Small intestine (tissue), 7 donors: ENCODE data around the gene HPN. TPM values are rescaled to one million over a fixed set of nuclear protein-coding genes. Genes with fewer than 3 reads are reported as not detected.
"Not testable (repeated sequence)": the region's sequence is repeated elsewhere in the genome, so short reads cannot be mapped to it uniquely, and the experiment has no call there.

Experiments used
- DNase-seq, 2 donors: peaks; one replicate each; pipeline versions ENCODE4 v3.0.0 to v3.0.0-alpha.2; 2013
- FAIRE-seq: peaks from 2 replicates; lab custom pipeline; 2012; peaks lifted over from hg19 to GRCh38; lab: Jason Lieb, UNC
- H3K27ac ChIP-seq, 3 donors: one replicate each; pipeline ENCODE4 v1.5.1; 2013; ENCODE audit warnings: low read length in 2 of 3, mild to moderate bottlenecking in 2 of 3, control low read depth in 1 of 3, inconsistent platforms in 1 of 3, low read depth in 1 of 3, moderate library complexity in 1 of 3
- H3K27me3 ChIP-seq, 3 donors: one replicate each; pipeline ENCODE4 v1.6.1; 2013; ENCODE audit warnings: low read length in 3 of 3, inconsistent platforms in 1 of 3; ENCODE audit not compliant: control insufficient read depth in 3 of 3, insufficient read depth in 3 of 3
- H3K36me3 ChIP-seq, 3 donors: one replicate each; pipeline ENCODE4 v1.6.1; 2013; ENCODE audit warnings: low read length in 3 of 3, inconsistent platforms in 1 of 3, low read depth in 1 of 3, mild to moderate bottlenecking in 1 of 3, moderate library complexity in 1 of 3; ENCODE audit not compliant: control insufficient read depth in 3 of 3, insufficient read depth in 2 of 3
- H3K4me1 ChIP-seq, 3 donors: one replicate each; pipeline ENCODE4 v1.6.1; 2013; ENCODE audit warnings: low read length in 2 of 3, inconsistent platforms in 1 of 3, low read depth in 1 of 3, mild to moderate bottlenecking in 1 of 3, moderate library complexity in 1 of 3; ENCODE audit not compliant: control insufficient read depth in 3 of 3, insufficient read depth in 2 of 3
- H3K4me3 ChIP-seq, 3 donors: one replicate each; pipeline ENCODE4 v1.5.1; 2013; ENCODE audit warnings: low read length in 3 of 3, control low read depth in 1 of 3, inconsistent platforms in 1 of 3, low read depth in 1 of 3, mild to moderate bottlenecking in 1 of 3, moderate library complexity in 1 of 3
- H3K9me3 ChIP-seq, 2 donors: one replicate each; pipeline ENCODE4 v1.6.1; 2013; ENCODE audit warnings: low read depth in 1 of 2, low read length in 1 of 2; ENCODE audit not compliant: control insufficient read depth in 2 of 2, insufficient read depth in 1 of 2
- WGBS, 3 donors: extraction: QIAGEN DNeasy Blood & Tissue Kit; methylation state at CpG; one replicate each; pipeline ENCODE4 v1.1.7; 2013; 5-methylcytosine and 5-hydroxymethylcytosine counted together
- polyA plus RNA-seq, 4 donors: library from polyadenylated mRNA; stranded (reverse) in 3 of 4; unstranded in 1 of 4; fragments of 200-250 nt in 3 of 4; fragments of 120-200 nt in 1 of 4; gene quantifications; one replicate each; pipeline versions ENCODE4 v1.2.1 to v1.2.3, GENCODE V29; 2013
- donor health status: healthy with polysubstance abuse.
- donor health status: control.
- donor health status: control.
- donor health status: Bipolar disorder and iron deficiency.
- donor health status: healthy.

HPN gene
- polyA plus RNA-seq, 4 donors: 1.8 to 481 TPM; not detected in 2

DNA sequence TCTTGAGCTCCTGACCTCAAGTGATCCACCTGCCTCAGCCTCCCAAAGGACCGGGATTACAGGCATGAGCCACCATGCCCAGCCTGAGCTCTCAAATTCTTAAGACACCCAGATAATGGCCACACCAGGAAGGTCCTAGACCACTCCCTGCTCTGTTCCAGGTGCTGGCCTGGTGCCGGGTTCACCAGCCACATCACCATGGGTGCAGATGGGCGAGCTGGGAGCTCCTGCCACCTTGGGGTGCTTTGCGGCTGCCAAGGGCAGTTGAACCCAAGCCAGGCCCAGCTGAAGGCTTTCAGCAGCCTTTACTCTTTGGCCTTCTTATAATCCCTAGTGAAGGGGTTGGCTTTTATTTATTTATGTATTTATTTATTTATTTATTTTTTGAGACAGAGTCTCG, 4.9 kb downstream of the HPN start:
- WGBS, 3 donors: 59 to 87% (median 67%) methylated on average over 5 of the region's 5 CpGs
- FAIRE-seq (no peak), DNase-seq (no peak)
- Histone ChIP-seq H3K36me3 (peaks cover 0 to 75% (median 0%) of the 10 kb centered on the region in 3 donors), H3K4me3 (no peak overlapping the region), H3K27ac (no peak overlapping the region), H3K27me3 (no peaks in the 10 kb centered on the region), H3K4me1 (peaks cover 0 to 26% (median 2%) of the 10 kb centered on the region in 3 donors), H3K9me3 (no peaks in the 10 kb centered on the region)

DNA sequence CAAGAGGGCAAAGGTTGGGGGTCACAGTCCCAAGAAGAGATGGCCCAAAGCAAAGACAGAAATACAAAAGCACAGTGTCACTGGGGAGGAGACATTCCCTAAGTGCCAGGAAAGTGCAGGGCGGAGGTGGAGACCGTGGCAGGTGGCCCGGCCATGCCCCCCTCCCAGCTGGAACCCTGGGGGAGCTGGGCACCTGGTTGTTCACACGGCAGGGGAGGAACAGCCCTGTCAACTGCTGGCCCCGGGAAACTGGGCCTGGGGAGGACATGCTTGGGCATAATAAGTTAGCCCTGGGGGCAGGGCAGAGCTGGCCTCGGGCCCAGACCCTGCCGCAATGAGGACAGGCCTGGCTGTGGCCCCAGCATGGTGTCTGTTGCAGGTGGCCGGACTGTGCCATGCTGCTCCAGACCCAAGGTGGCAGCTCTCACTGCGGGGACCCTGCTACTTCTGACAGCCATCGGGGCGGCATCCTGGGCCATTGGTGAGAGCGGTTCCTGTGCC, 7.4 kb downstream of the HPN start:
- H3K27me3 ChIP-seq: no peaks in the 10 kb centered on the region
- FAIRE-seq (no peak), DNase-seq (no peak)
- peaks cover 0 to 9% (median 0%) of the 10 kb centered on the region in 3 donors for H3K4me1 ChIP-seq
- no peaks in the 10 kb centered on the region for H3K9me3 ChIP-seq
- 28 to 61% (median 42%) methylated on average over 11 to 12 of the region's 12 CpGs for WGBS, 3 donors
- H3K27ac ChIP-seq: no peak overlapping the region
- peaks cover 0 to 77% (median 0%) of the 10 kb centered on the region in 3 donors for H3K36me3 ChIP-seq
- H3K4me3 ChIP-seq: no peak overlapping the region

DNA sequence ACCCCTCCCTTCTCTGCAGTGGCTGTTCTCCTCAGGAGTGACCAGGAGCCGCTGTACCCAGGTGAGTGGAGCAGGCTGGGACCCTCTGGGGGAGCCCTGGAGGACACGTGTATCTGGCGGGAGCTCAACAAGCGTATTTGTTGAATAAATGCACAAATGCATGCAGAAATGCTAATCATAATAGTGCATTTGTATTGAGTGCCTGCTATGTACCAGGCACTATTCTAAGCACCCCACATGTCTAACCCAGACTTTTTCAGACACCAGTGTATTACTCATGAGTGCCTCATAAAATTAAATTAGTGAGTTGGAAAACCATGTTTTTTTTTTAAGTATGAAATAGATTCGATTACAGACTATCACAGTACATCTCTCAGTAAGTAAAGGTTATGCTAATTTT, 7.9 kb downstream of the HPN start:
- H3K4me3 ChIP-seq: no peak overlapping the region
- WGBS, 3 donors: 67 to 78% (median 74%) methylated on average over 5 of the region's 5 CpGs

DNA sequence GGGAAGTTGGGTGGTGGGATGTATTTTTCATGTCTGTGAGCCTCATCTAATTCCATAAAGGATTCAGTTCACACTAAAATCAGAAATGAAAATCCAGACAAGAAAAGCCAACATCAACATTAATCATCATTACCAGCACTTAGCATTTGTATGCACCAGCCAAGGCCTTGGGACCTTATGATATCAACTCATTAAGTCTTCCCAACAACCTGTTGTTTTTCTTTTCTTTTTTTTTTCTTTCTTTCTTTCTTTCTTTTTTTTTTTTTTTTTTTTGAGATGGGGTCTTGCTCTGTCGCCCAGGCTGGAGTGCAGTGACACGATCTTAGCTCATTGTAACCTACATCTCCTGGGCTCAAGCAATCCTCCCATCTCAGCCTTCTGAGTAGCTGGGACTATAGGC, 9.1 kb downstream of the HPN start:
- H3K4me1 ChIP-seq, H3K9me3 ChIP-seq, FAIRE-seq, DNase-seq, H3K27ac ChIP-seq, H3K4me3 ChIP-seq, H3K27me3 ChIP-seq: not testable (repeated sequence)
- peaks cover 0 to 80% (median 0%) of the 10 kb centered on the region in 3 donors for H3K36me3 ChIP-seq
- WGBS, 3 donors: 94 to 98% (median 95%) methylated on average over 2 of the region's 2 CpGs

More for the DNA sequence above, 7.9 kb downstream of the HPN start:
- Histone ChIP-seq H3K9me3 (no peaks in the 10 kb centered on the region), H3K27ac (no peak overlapping the region), H3K36me3 (peaks cover 0 to 81% (median 0%) of the 10 kb centered on the region in 3 donors), H3K27me3 (no peaks in the 10 kb centered on the region), H3K4me1 (peaks cover 0 to 8% (median 0%) of the 10 kb centered on the region in 3 donors)
- no peak for DNase-seq
- FAIRE-seq: no peak

DNA sequence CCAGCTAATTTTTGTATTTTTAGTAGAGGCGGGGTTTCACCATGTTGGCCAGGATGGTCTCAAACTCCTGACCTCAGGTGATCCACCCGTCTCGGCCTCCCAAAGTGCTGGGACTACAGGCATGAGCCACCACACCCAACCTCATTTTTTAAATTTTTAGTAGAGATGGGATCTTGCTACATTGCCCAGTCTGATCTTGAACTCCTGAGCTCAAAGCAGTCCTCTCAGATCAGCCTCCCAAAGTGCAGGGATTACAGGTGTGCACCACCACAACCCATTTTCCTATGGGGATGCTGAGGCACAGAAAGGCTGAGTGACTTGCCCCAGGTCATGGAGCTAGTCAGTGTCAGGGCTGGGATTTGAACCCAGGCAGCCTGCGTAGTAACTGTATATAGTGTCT, 9.7 kb downstream of the HPN start:
- 90 to 95% (median 95%) methylated on average over 4 of the region's 4 CpGs for WGBS, 3 donors
- FAIRE-seq, H3K4me1 ChIP-seq, H3K27ac ChIP-seq, H3K4me3 ChIP-seq, H3K9me3 ChIP-seq, H3K27me3 ChIP-seq, DNase-seq: not testable (repeated sequence)
- H3K36me3 ChIP-seq: peaks cover 0 to 79% (median 0%) of the 10 kb centered on the region in 3 donors

DNA sequence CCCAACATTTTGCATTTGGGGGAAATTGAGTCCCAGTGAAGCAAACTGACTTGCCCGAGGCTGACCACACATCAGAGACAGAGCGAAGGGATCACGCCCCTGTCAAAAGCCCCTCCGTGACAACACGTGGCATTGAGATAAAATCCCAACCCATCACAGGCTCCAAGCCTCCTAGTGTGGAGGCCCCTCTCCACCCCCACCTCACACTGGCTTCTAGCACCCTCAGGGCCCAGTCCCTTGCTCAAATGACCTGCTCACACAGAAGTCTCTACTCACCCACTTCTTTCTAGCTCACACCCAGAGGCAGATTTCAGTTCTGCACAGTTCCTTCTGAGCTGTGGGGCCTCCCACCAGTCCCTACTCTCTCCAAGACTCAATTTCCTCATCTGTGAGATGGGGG, 10.3 kb downstream of the HPN start:
- H3K27ac ChIP-seq: no peak overlapping the region
- 90 to 93% (median 91%) methylated on average over 5 of the region's 5 CpGs for WGBS, 3 donors
- H3K4me1 ChIP-seq: no peaks in the 10 kb centered on the region
- H3K9me3 ChIP-seq: no peaks in the 10 kb centered on the region
- H3K4me3 ChIP-seq: no peak overlapping the region
- H3K27me3 ChIP-seq: peaks cover 0 to 3% (median 0%) of the 10 kb centered on the region in 3 donors
- FAIRE-seq: no peak
- peaks cover 0 to 80% (median 0%) of the 10 kb centered on the region in 3 donors for H3K36me3 ChIP-seq
- DNase-seq: no peak

DNA sequence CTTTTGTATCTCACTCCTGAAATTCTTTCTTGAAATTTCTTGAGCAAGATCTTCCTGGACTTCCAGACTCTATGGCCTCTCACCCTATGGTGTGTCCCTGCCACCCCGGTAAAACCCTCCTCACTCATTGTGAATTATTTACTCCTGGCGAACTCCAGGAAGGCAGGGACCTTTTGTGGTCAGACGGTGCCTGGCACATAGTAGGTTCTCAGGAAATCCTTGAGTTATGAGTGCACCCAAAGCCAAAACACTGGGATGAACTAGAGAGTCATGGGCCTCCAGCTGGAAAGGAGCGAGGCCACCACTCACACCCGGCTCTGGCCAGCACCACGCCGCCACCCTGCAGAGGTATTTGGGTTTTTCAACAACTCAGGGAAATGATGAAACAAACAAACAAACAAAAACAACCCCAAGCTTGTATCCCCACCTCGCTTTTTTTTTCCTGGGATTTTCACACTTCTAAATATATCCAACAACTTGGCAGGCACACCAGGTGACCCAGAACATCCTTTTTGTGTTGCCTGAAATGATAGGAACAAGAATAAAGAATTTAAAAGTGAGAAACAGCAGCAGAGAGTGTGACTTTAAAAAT, 11.2 kb downstream of the HPN start:
- 71 to 74% (median 72%) methylated on average over 8 of the region's 8 CpGs for WGBS, 3 donors
- Histone ChIP-seq H3K36me3 (peaks cover 0 to 77% (median 0%) of the 10 kb centered on the region in 3 donors), H3K27me3 (peaks cover 0 to 3% (median 0%) of the 10 kb centered on the region in 3 donors), H3K4me3 (no peak overlapping the region), H3K27ac (no peak overlapping the region), H3K9me3 (no peaks in the 10 kb centered on the region), H3K4me1 (no peaks in the 10 kb centered on the region)
- no peak for FAIRE-seq
- no peak for DNase-seq

DNA sequence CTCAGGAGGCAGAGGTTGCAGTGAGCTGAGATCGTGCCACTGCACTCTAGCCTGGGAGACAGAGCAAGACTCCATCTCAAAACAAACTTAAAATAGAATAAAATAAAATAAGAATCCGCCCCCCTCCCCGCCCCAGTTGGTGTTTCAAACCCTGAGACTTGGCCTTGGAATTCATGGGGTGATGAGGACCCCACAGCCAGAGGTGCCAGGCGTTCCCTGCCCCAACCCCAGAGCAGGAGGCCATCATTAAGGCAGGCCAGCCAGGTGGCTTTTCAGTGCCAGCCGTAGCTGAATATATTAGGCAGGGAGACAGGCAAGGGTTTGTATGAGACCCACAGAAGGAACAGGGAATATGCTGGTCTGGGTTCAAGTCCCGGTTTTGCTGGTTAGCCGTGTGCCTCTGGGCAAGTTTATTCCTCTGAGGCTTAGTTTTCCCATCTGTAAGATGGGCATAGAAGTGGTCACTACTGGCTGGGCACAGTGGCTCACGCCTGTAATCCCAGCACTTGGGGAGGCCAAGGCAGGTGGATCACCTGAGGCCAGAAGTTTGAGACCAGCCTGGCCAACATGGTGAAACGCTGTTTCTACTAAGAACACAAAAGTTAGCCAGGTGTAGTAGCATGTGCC, 12.3 kb downstream of the HPN start:
- H3K27me3 ChIP-seq: peaks cover 0 to 3% (median 0%) of the 10 kb centered on the region in 3 donors
- H3K4me1 ChIP-seq: no peaks in the 10 kb centered on the region
- peaks cover 0 to 70% (median 0%) of the 10 kb centered on the region in 3 donors for H3K36me3 ChIP-seq
- 76 to 85% (median 83%) methylated on average over 9 of the region's 9 CpGs for WGBS, 3 donors
- FAIRE-seq (no peak), DNase-seq (no peak)
- no peak overlapping the region for H3K4me3 ChIP-seq
- H3K27ac ChIP-seq: no peak overlapping the region
- H3K9me3 ChIP-seq: no peaks in the 10 kb centered on the region
